HepG2 (cell line): ENCODE data around the gene NUDT9. TPM values are rescaled to one million over a fixed set of nuclear protein-coding genes. Genes with fewer than 3 reads are reported as not detected.

ENCODE experiments used
- ATAC-seq: fragments of 200-7000 bp; cut with Tn5 transposase; 3 replicates; pipeline ENCODE4 v1.9.1; 2020; ENCODE audit warnings: mild to moderate bottlenecking, moderate library complexity
- BruUV-seq: library from RNA; stranded (reverse); fragments of 400-500 nt; replicated peaks from 2 replicates; lab custom pipeline; 2021; lab: Mats Ljungman, UMichigan
- CTCF ChIA-PET: fragments of 300-600 bp; formaldehyde crosslinking; extraction: SDS; loops from one replicate; lab custom pipeline; 2021; ENCODE audit warnings: low total read pairs, inconsistent platforms, low intra/inter-chr PET ratio; lab: Yijun Ruan, JAX
- POLR2A ChIA-PET: fragments of 350-600 bp; sonication (Branson Sonifier 250); formaldehyde crosslinking; loops from one replicate; lab custom pipeline; 2020; ENCODE audit warnings: antibody characterized with exemption, inconsistent platforms; lab: Yijun Ruan, JAX
- DNase-seq: peaks from one replicate; pipeline ENCODE4 v3.0.0-alpha.2; 2015; ENCODE audit warnings: low spot score
- FAIRE-seq: peaks from 3 replicates; lab custom pipeline; 2011; peaks lifted over from hg19 to GRCh38; lab: Jason Lieb, UNC
- H2AFZ ChIP-seq: one replicate; pipeline ENCODE4 v1.6.1; 2011; ENCODE audit warnings: low read length, inconsistent platforms
- H3K27ac ChIP-seq: fragments of 300-600 bp; 3 replicates; pipeline ENCODE4 v1.8.0; 2011; ENCODE audit warnings: mixed run types, mild to moderate bottlenecking, mixed read lengths, low read length, inconsistent platforms; ENCODE audit not compliant: insufficient read depth; ENCODE audit errors: extremely low read length
- H3K27me3 ChIP-seq, 2 experiments: fragments of 200-600 bp in 1 of 2; 2 replicates in 1 of 2; 3 replicates in 1 of 2; pipeline versions ENCODE4 v1.6.0 to v1.8.0; 2011; ENCODE audit warnings: low read length in 2 of 2, mild to moderate bottlenecking in 2 of 2, moderate library complexity in 2 of 2, inconsistent platforms in 1 of 2; ENCODE audit not compliant: insufficient read depth in 2 of 2, control insufficient read depth in 1 of 2
- H3K36me3 ChIP-seq, 2 experiments: fragments of 200-600 bp in 1 of 2; replicated peaks in 1 of 2; 2 replicates in 1 of 2; 3 replicates in 1 of 2; pipeline versions ENCODE4 v1.5.1 to v1.8.0; 2011; ENCODE audit warnings: low read length in 2 of 2, inconsistent platforms in 1 of 2; ENCODE audit not compliant: insufficient read depth in 2 of 2, control insufficient read depth in 1 of 2
- H3K4me1 ChIP-seq: 2 replicates; pipeline ENCODE4 v1.5.1; 2012; ENCODE audit warnings: low read length, inconsistent platforms; ENCODE audit not compliant: insufficient read depth
- H3K4me2 ChIP-seq: 2 replicates; pipeline ENCODE4 v1.6.0; 2011; ENCODE audit warnings: low read depth, low read length, inconsistent platforms
- H3K4me3 ChIP-seq, 3 experiments: fragments of 200-600 bp in 1 of 3; sonication (generic), shearing (Covaris generic) in 1 of 3; replicated peaks in 1 of 3; 2 replicates each; pipeline ENCODE4 v1.5.1; 2011 to 2016; ENCODE audit warnings: low read length in 3 of 3, inconsistent platforms in 2 of 3, low read depth in 2 of 3, mild to moderate bottlenecking in 2 of 3, control low read depth in 1 of 3, mixed read lengths in 1 of 3; ENCODE audit not compliant: insufficient read depth in 1 of 3
- H3K79me2 ChIP-seq: one replicate; pipeline ENCODE4 v1.6.1; 2011; ENCODE audit warnings: low read length, inconsistent platforms; ENCODE audit not compliant: insufficient read depth
- H3K9ac ChIP-seq: 2 replicates; pipeline ENCODE4 v1.6.0; 2011; ENCODE audit warnings: mild to moderate bottlenecking, low read depth, low read length, inconsistent platforms; ENCODE audit not compliant: insufficient read depth
- H3K9me3 ChIP-seq: 2 replicates; pipeline ENCODE4 v1.5.1; 2012; ENCODE audit warnings: mild to moderate bottlenecking, low read length
- H4K20me1 ChIP-seq: 2 replicates; pipeline ENCODE4 v1.6.0; 2011; ENCODE audit warnings: inconsistent platforms, mild to moderate bottlenecking, low read length, moderate library complexity; ENCODE audit not compliant: insufficient read depth
- FOXP1 ChIP-seq, 2 experiments: fragments of 450-650 bp in 1 of 2; IDR thresholded peaks; 2 replicates each; pipeline ENCODE4 v1.6.1; 2017 to 2018; ENCODE audit warnings: antibody characterized with exemption in 1 of 2
- GLMP ChIP-seq: sonication (generic); formaldehyde crosslinking; IDR thresholded peaks from 2 replicates; pipeline ENCODE4 v1.9.0; 2021; ENCODE audit warnings: missing genetic modification reagents, mild to moderate bottlenecking, borderline replicate concordance
- HINFP ChIP-seq: sonication (generic); formaldehyde crosslinking; IDR thresholded peaks from 2 replicates; pipeline ENCODE4 v1.4.0; 2020; ENCODE audit warnings: low read depth, mild to moderate bottlenecking, missing genetic modification reagents
- HMG20A ChIP-seq: IDR thresholded peaks from 2 replicates; pipeline ENCODE4 v1.6.1; 2016; ENCODE audit warnings: borderline replicate concordance
- KAT2B ChIP-seq: fragments of 150-350 bp; IDR thresholded peaks from 2 replicates; pipeline ENCODE4 v1.6.1; 2014; ENCODE audit warnings: low read depth, low read length, borderline replicate concordance
- KLF11 ChIP-seq: IDR thresholded peaks from 2 replicates; pipeline ENCODE4 v1.6.1; 2016; ENCODE audit warnings: missing compliant biosample characterization
- PAXIP1 ChIP-seq: sonication (generic); formaldehyde crosslinking; conservative IDR thresholded peaks from 2 replicates; pipeline ENCODE4 v1.4.0; 2020; ENCODE audit warnings: mild to moderate bottlenecking, missing genetic modification reagents, moderate library complexity
- SMC3 ChIP-seq: IDR thresholded peaks from 2 replicates; pipeline ENCODE4 v1.6.1; 2011; ENCODE audit warnings: low read length, improper control_type of control experiment
- SRSF9 ChIP-seq: fragments of 200-400 bp; formaldehyde crosslinking; IDR thresholded peaks from 2 replicates; pipeline ENCODE4 v1.6.1; 2018; ENCODE audit warnings: borderline replicate concordance, mild to moderate bottlenecking, low read depth, low read length; ENCODE audit not compliant: insufficient read depth, poor library complexity, severe bottlenecking
- THYN1 ChIP-seq: sonication (generic); formaldehyde crosslinking; IDR thresholded peaks from 2 replicates; pipeline ENCODE4 v1.8.1; 2023; ENCODE audit warnings: low read depth, mild to moderate bottlenecking, moderate library complexity, missing genetic modification reagents, borderline replicate concordance
- ZNF276 ChIP-seq: sonication (generic); formaldehyde crosslinking; IDR thresholded peaks from 2 replicates; pipeline ENCODE4 v1.4.0; 2020; ENCODE audit warnings: mild to moderate bottlenecking, low read depth, missing genetic modification reagents
- ZNF597 ChIP-seq: sonication (generic); formaldehyde crosslinking; IDR thresholded peaks from 2 replicates; pipeline ENCODE4 v1.5.0; 2020; ENCODE audit warnings: missing genetic modification reagents
- ZNF816 ChIP-seq: sonication (generic); formaldehyde crosslinking; IDR thresholded peaks from 2 replicates; pipeline ENCODE4 v1.8.0; 2022; ENCODE audit warnings: missing genetic modification reagents, mild to moderate bottlenecking, borderline replicate concordance
- WGBS: methylation state at CpG from one replicate; pipeline ENCODE4 v1.1.6; 2017; ENCODE audit warnings: low lambda C conversion rate; 5-methylcytosine and 5-hydroxymethylcytosine counted together
- in situ Hi-C: cut with HindIII; loops from 2 replicates; pipeline ENCODE4 v1.10.0; 2017; ENCODE audit warnings: low pct_unique_long_range_greater_than_20kb; ENCODE audit not compliant: extremely low pct_ligation_motif_present
- intact Hi-C: fragments of 100-400 bp; cut with micrococcal nuclease; formaldehyde crosslinking; loops from one replicate; pipeline ENCODE4 v1.10.0; 2022; ENCODE audit not compliant: unreplicated experiment
- polyA plus RNA-seq, 8 experiments: library from polyadenylated mRNA; depleted of rRNA in 3 of 8; stranded (reverse) in 7 of 8; unstranded in 1 of 8; fragments of >200 nt; fragmentation: Illumina TruSeq in 4 of 8; extraction: Trizol in 4 of 8; gene quantifications; 2 replicates each; pipeline versions ENCODE4 v1.2.1 to v1.2.3, GENCODE V29; 2011 to 2016; ENCODE audit warnings: low read depth in 4 of 8, missing spikeins in 1 of 8, mixed read lengths in 1 of 8; ENCODE audit not compliant: insufficient read depth in 1 of 8
- total RNA-seq, 5 experiments: library from RNA; depleted of rRNA; stranded (reverse); fragments of >200 nt; fragmentation: Illumina TruSeq; extraction: Trizol; gene quantifications; 2 replicates each; pipeline ENCODE4 v1.2.3, GENCODE V29; 2016; ENCODE audit warnings: low read depth in 1 of 5

NUDT9 gene
- total and polyA plus RNA-seq, 2 of the 13 experiments (the other 11 are each of a cell fraction or from before 2014, with no cell fraction given) = 10.4 to 12.3 TPM

GRCh38 chr4:87451537-87451936 is 29.2 kb downstream of the NUDT9 start (continued):
- TF ChIP-seq PAXIP1 (CRISPR knock-in tag) (no peak), HMG20A (CRISPR knock-in tag) (no peak), ZNF816 (no peak), KAT2B (no peak)

- no peak overlapping the region for H2AFZ ChIP-seq
- no peak overlapping the region for H3K4me3 ChIP-seq
- H3K27ac ChIP-seq = no peak overlapping the region
- no peaks in the 10 kb centered on the region for H4K20me1 ChIP-seq
- intact Hi-C loops = no loop called here
- in situ Hi-C loops = loop anchor here (25.0 kb wide), 1 partner anchor 322 kb away; no protein-coding TSS in a partner anchor
- no peak overlapping the region for H3K9ac ChIP-seq
- peaks cover 1 to 9% of the 10 kb centered on the region in 2 experiments; a peak in 3 of 5 replicates for H3K36me3 ChIP-seq
- 99% methylated on average over 4 of the region's 4 CpGs for WGBS
- no peaks in the 10 kb centered on the region for H3K27me3 ChIP-seq
- ATAC-seq (no peak), FAIRE-seq (no peak), DNase-seq (no peak)
- H3K4me2 ChIP-seq = no peak overlapping the region
- peaks cover 10% of the 10 kb centered on the region for H3K4me1 ChIP-seq
- no TSS peak for BruUV-seq
- no peaks in the 10 kb centered on the region for H3K79me2 ChIP-seq
- ChIA-PET CTCF (no interaction called here), POLR2A (no interaction called here)
- H3K9me3 ChIP-seq = no peaks in the 10 kb centered on the region
- TF ChIP-seq FOXP1 (IDR thresholded peaks at IDR 0.05) = no peak
- no peak for TF ChIP-seq FOXP1 (CRISPR knock-in tag; IDR thresholded peaks at IDR 0.05)
- no peak for TF ChIP-seq THYN1 (CRISPR knock-in tag)
- no peak for TF ChIP-seq SRSF9
- no peak for TF ChIP-seq ZNF597 (CRISPR knock-in tag)
- TF ChIP-seq KLF11 (CRISPR knock-in tag) = no peak
- no peak for TF ChIP-seq GLMP
- TF ChIP-seq ZNF276 (CRISPR knock-in tag) = no peak
- no peak for TF ChIP-seq SMC3
- no peak for TF ChIP-seq HINFP
Measured at GRCh38 chr4:87458913-87459312, 36.5 kb downstream of the NUDT9 start.
